ENCODE measurements around the gene PAQR5. TPM values are rescaled to one million over a fixed set of nuclear protein-coding genes. Genes with fewer than 3 reads are reported as not detected.
A peak's percentile ranks its signal among the peaks of the same experiment; 100 is the strongest.
"Not testable (repeated sequence)": the region's sequence is repeated elsewhere in the genome, so short reads cannot be mapped to it uniquely, and the experiment has no call there.

Gene PAQR5
- total RNA-seq, 1 donor, result 1.3 TPM

- TF ChIP-seq CTCF (IDR thresholded peaks at IDR 0.05; ENCODE audit: insufficient read depth, low read depth, low read length), result no peak
- no peak for DNase-seq (ENCODE audit: low read depth)
- peak overlapping the region; percentile 60 for H3K4me3 ChIP-seq (ENCODE audit: low read depth, low read length)
These were observed 1.4 kb downstream of the PAQR5 start for GRCh38 chr15:69299943-69300588.

GRCh38 chr15:69301101-69301500, 2.4 kb downstream of the PAQR5 start:
- DNase-seq (ENCODE audit: low read depth); H3K4me3 ChIP-seq (ENCODE audit: low read depth, low read length): not testable (repeated sequence)

- H3K4me3 ChIP-seq (ENCODE audit: low read depth, low read length); DNase-seq (ENCODE audit: low read depth): not testable (repeated sequence)
These were observed 3.4 kb downstream of the PAQR5 start for GRCh38 chr15:69302087-69302486.

- no peak for DNase-seq (ENCODE audit: low read depth)
- H3K4me3 ChIP-seq (ENCODE audit: low read depth, low read length), result no peak overlapping the region
- TF ChIP-seq CTCF (IDR thresholded peaks at IDR 0.05; ENCODE audit: insufficient read depth, low read depth, low read length), result no peak
These were observed 4.2 kb downstream of the PAQR5 start for GRCh38 chr15:69302929-69303328.

GRCh38 chr15:69303337-69304181, 4.8 kb downstream of the PAQR5 start:
- peak; percentile 85 for DNase-seq (ENCODE audit: low read depth)
- TF ChIP-seq CTCF (IDR thresholded peaks at IDR 0.05; ENCODE audit: insufficient read depth, low read depth, low read length), result peak; percentile 29
- H3K4me3 ChIP-seq (ENCODE audit: low read depth, low read length), result no peak overlapping the region

GRCh38 chr15:69304182-69304545, 5.5 kb downstream of the PAQR5 start:
- TF ChIP-seq CTCF (IDR thresholded peaks at IDR 0.05; ENCODE audit: insufficient read depth, low read depth, low read length), result no peak
- H3K4me3 ChIP-seq (ENCODE audit: low read depth, low read length), result no peak overlapping the region
- peak; percentile 99 for DNase-seq (ENCODE audit: low read depth)

GRCh38 chr15:69305204-69305931, 6.7 kb downstream of the PAQR5 start:
- DNase-seq (ENCODE audit: low read depth), result peak; percentile 99
- TF ChIP-seq CTCF (IDR thresholded peaks at IDR 0.05; ENCODE audit: insufficient read depth, low read depth, low read length), result no peak
- no peak overlapping the region for H3K4me3 ChIP-seq (ENCODE audit: low read depth, low read length)
